IPS DF 19.7 (cell line): ENCODE measurements around the gene HBQ1.
"Not testable (repeated sequence)": the region's sequence is repeated elsewhere in the genome, so short reads cannot be mapped to it uniquely, and the experiment has no call there.

Experiments
- DNase-seq: peaks from one replicate; pipeline ENCODE4 v3.0.0-alpha.2; 2013; ENCODE audit warnings: low read depth, low spot score

The HBQ1 gene

DNA sequence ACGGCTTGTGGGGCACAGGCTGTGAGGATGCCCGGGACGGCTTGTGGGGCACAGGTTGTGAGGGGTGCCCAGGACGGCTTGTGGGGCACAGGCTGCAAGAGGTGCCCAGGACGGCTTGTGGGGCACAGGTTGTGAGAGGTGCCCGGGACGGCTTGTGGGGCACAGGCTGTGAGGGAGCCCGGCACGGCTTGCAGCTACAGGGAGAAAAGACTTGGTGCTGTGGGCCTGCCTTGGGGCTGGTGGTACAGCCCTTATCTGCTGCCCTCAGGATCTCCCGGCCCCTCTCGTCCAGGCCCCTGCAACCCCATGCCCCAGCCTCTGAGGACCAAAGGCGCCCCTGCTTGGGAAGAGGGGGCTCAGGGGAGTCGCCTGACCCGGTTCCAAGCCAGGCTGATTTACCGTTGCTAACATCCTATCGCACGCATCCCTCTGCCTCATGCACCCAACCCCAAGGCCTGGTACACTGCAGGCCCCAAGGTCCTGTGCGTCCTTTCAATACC is 19.5 kb upstream of the HBQ1 start:
- no peak for DNase-seq

- DNase-seq: no peak
These were observed 17.8 kb upstream of the HBQ1 start for GRCh38 chr16:162271-162991.

DNA sequence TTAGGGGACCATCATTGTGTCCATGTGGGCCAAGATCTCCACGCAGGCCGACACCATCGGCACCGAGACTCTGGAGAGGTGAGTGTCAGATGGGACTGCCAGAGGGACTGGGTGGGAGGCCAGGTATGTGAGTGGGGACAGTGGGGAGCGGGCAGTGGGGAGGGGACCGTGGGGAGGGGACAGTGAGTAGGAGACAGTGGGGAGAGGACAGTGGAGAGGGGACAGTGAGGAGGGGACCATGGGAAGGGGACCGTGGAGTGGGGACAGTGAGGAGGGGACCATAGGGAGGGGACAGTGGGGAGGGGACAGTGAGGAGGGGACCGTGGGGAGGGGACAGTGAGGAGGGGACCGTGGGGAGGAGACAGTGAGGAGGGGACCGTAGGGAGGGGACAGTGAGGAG is 17.1 kb upstream of the HBQ1 start:
- DNase-seq: not testable (repeated sequence)

- DNase-seq: not testable (repeated sequence)
These were observed 16.6 kb upstream of the HBQ1 start for GRCh38 chr16:163696-164095.

GRCh38 chr16:164134-164823 is 16.0 kb upstream of the HBQ1 start:
- not testable (repeated sequence) for DNase-seq

DNA sequence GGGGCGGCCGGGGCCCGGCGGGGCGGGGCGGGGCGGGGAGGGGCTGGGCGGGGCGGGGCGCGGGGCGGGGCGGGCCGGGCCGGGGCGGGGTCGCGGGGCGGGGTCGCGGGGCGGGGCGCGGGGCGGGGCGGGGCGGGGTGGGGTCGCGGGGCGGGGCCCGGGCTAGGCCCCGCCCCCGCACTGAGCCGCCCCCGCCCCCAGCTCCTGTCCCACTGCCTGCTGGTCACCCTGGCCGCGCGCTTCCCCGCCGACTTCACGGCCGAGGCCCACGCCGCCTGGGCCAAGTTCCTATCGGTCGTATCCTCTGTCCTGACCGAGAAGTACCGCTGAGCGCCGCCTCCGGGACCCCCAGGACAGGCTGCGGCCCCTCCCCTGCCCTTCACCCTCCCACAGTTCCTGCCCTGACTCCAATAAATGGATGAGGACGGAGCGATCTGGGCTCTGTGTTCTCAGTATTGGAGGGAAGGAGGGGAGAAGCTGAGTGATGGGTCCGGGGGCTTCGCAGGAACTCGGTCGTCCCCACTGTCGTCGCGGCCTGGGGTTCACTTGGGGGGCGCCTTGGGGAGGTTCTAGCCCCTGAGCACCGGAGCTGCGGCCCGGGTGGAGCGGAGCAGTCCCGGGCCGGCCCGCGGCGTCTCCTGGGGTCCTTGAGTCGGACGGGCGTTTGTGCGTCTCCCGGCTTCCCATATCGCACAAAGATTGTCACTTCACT is 15.3 kb upstream of the HBQ1 start:
- DNase-seq: no peak

DNA sequence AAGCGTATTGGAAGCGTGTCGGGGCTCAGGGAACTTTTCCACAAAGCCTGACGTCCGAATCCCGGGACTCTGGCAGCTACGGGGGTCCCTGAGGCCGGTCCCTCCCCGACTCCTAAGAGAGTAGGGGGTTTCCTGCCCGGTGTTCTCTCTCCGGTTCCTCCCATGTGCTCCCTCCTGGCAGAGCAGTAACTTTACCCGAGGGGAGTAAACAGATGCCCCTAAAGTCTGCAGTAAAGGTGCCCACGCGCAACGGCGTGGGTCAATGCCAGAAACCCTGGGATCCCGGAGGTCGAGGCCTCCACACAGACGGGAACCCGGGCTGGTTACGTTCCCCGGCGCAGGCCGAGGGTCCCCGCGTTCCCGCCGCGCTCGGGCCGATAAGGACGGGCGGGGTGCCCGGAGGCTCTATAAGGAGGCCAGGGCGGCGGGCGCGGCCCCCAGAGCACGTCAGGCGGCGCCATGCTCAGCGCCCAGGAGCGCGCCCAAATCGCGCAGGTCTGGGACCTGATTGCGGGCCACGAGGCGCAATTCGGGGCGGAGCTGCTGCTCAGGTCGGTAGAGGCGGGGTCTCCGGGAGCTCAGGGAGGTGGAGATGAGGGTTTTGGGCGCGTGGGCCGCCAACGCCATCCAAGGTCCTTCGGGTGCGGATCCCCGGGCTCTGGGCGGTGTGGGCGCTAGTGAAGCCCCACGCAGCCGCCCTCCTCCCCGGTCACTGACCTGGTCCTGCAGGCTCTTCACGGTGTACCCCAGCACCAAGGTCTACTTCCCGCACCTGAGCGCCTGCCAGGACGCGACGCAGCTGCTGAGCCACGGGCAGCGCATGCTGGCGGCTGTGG is 14.5 kb upstream of the HBQ1 start, which contains the start of gene HBM:
HBM (plus strand) TSS at position 440 of the 836 bp plus-strand sequence; CDS start at position 460, 20 bp downstream.
- no peak for DNase-seq

DNA sequence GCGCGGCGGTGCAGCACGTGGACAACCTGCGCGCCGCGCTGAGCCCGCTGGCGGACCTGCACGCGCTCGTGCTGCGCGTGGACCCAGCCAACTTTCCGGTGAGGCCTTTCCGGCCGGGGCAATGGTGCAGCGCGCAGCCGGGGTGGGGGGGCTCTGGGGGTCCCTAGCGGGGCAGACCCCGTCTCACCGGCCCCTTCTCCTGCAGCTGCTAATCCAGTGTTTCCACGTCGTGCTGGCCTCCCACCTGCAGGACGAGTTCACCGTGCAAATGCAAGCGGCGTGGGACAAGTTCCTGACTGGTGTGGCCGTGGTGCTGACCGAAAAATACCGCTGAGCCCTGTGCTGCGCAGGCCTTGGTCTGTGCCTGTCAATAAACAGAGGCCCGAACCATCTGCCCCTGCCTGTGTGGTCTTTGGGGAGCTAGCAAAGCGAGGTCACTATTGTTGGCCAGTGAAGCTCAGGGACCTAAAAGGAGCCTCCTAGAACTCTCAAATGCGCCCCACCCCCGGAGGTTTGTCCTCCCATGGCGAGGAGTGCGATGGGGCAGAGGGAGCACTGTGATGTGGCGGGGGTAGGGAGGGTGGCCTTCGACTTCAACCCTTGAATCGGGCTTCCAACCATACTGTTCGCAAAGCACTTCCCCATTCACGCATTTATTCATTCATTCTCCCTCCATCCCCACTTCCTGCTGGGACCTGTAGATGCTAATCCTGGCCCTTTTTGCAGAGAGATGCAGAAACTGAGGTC is 13.7 kb upstream of the HBQ1 start:
- no peak for DNase-seq

- DNase-seq: no peak
These were observed 13.1 kb upstream of the HBQ1 start for GRCh38 chr16:167122-167690.

- no peak for DNase-seq
These were observed 11.8 kb upstream of the HBQ1 start for GRCh38 chr16:168424-168823.

DNA sequence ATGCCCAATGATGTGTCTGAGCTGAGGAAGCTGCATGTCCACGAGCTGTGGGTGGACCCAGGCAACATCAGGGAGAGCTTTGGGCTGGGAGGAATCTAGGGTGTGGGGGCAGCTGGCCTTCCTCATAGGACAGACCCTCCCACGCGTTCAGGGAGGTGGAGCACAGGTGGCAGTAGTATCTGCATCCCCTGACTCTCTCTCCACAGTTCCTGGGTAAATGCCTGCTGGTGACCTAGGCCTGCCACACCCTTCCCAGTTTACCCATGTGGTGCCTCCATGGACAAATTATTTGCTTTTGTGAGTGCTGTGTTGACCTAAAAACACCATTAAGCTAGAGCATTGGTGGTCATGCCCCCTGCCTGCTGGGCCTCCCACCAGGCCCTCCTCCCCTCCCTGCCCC is 11.2 kb upstream of the HBQ1 start:
- DNase-seq: no peak

GRCh38 chr16:170088-170507 is 10.2 kb upstream of the HBQ1 start:
- DNase-seq: not testable (repeated sequence)

- no peak for DNase-seq
These were observed 9.5 kb upstream of the HBQ1 start for GRCh38 chr16:170788-171187.

GRCh38 chr16:172374-172941 is 7.8 kb upstream of the HBQ1 start, which contains the start of gene HBA2:
Gene HBA2, plus strand, starts transcription at chr16:172876. Its CDS starts 37 bp downstream, at chr16:172913.
- DNase-seq: not testable (repeated sequence)

- not testable (repeated sequence) for DNase-seq
These were observed 6.9 kb upstream of the HBQ1 start for GRCh38 chr16:173211-173854.

DNA sequence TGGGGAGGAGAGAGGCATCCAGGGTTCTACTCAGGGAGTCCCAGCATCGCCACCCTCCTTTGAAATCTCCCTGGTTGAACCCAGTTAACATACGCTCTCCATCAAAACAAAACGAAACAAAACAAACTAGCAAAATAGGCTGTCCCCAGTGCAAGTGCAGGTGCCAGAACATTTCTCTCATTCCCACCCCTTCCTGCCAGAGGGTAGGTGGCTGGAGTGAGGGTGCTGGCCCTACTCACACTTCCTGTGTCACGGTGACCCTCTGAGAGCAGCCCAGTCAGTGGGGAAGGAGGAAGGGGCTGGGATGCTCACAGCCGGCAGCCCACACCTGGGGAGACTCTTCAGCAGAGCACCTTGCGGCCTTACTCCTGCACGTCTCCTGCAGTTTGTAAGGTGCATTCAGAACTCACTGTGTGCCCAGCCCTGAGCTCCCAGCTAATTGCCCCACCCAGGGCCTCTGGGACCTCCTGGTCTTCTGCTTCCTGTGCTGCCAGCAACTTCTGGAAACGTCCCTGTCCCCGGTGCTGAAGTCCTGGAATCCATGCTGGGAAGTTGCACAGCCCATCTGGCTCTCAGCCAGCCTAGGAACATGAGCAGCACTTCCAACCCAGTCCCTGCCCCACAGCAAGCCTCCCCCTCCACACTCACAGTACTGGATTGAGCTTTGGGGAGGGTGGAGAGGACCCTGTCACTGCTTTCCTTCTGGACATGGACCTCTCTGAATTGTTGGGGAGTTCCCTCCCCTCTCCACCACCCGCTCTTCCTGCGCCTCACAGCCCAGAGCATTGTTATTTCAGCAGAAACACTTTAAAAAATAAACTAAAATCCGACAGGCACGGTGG is 6.1 kb upstream of the HBQ1 start:
- DNase-seq: not testable (repeated sequence)

GRCh38 chr16:175011-175949 is 5.0 kb upstream of the HBQ1 start:
- DNase-seq: no peak
